Femur (tissue), 1 donor: Measurements from ENCODE around the gene KRTAP10-11.
"Not testable (repeated sequence)": the region's sequence is repeated elsewhere in the genome, so short reads cannot be mapped to it uniquely, and the experiment has no call there.

ENCODE experiments used
- DNase-seq: peaks from one replicate; pipeline ENCODE4 v3.0.0-alpha.2; 2017

The KRTAP10-11 gene

DNA sequence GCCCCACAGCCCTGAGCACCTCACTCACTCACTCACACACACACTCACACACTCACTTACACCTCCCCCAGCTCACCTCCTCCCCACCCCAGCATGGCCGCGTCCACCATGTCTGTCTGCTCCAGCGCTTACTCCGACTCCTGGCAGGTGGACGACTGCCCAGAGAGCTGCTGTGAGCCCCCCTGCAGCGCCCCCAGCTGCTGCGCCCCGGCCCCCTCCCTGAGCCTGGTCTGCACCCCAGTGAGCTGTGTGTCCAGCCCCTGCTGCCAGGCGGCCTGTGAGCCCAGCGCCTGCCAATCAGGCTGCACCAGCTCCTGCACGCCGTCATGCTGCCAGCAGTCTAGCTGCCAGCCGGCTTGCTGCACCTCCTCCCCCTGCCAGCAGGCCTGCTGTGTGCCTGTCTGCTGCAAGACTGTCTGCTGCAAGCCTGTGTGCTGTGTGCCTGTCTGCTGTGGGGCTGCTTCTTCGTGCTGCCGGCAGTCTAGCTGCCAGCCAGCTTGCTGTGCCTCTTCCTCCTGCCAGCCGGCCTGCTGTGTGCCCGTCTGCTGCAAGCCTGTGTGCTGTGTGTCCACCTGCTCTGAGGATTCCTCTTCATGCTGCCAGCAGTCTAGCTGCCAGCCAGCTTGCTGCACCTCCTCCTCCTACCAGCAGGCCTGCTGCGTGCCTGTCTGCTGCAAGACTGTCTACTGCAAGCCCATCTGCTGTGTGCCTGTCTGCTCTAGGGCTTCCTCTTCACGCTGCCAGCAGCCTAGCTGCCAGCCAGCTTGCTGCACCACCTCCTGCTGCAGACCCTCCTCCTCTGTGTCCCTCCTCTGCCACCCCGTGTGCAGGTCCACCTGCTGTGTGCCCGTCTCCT is at the start of gene KRTAP10-11:
Gene KRTAP10-11 (plus strand): TSS at position 49 of the 856 bp plus-strand sequence. CDS start 45 bp downstream, at position 94.
- not testable (repeated sequence) for DNase-seq

DNA sequence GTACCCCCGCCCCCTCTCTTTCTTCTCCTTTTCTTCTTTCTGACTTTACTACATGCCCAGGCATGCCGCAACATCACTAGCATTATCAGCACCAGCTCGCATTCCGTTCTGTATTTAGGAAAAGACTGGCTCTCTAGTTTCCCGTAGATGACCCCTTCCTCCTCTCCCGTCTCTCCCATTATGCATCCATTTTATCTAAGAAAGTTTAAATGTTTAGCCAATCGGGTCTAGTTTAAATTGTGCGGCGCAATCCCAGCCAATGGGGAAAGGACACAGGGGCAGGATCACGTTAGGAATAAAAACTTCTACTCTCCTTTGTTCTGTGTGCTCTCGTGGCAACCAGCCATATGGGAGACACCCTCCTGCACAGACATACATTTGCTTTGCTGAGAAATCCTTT is 48.2 kb upstream of the KRTAP10-11 start:
- no peak for DNase-seq

- DNase-seq, result no peak
Measured at GRCh38 chr21:44599264-44600029, 46.8 kb upstream of the KRTAP10-11 start.

DNA sequence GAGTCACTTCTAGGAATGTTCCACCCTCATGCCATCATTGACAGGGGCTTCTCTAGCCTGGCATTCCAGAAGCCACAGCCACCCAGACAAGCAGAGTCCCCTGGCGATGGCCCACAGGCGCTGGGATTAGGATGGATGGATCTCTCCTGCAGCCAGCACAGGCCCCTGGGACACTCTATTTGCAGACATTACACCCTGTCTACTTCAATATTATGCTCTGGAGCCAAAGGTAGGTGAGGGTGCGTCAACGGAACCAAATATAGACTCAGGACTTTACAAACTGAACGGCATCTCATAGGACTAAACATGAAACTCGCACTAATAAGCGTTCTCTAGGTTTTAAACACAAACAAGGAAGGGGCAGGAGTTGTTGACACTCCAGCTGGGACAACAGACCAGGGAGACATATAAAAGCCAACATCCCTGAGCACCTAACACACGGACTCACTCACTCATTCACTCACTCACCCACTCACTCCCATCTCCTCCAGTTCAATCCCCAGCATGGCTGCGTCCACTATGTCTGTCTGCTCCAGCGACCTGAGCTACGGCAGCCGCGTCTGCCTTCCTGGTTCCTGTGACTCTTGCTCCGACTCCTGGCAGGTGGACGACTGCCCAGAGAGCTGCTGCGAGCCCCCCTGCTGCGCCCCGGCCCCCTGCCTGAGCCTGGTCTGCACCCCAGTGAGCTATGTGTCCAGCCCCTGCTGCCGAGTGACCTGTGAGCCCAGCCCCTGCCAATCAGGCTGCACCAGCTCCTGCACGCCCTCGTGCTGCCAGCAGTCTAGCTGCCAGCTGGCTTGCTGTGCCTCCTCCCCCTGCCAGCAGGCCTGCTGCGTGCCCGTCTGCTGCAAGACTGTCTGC is 45.9 kb upstream of the KRTAP10-11 start, which contains the start of gene KRTAP10-7:
Gene KRTAP10-7 (plus strand): TSS at position 480 of the 861 bp plus-strand sequence. CDS start 25 bp downstream, at position 505.
- not testable (repeated sequence) for DNase-seq

DNA sequence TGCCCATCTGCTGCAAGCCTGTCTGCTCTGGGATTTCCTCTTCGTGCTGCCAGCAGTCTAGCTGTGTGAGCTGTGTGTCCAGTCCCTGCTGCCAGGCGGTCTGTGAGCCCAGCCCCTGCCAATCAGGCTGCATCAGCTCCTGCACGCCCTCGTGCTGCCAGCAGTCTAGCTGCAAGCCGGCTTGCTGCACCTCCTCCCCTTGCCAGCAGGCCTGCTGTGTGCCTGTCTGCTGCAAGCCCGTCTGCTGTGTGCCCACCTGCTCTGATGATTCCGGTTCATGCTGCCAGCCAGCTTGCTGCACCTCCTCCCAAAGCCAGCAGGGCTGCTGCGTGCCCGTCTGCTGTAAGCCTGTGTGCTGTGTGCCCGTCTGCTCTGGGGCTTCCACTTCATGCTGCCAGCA is 45.1 kb upstream of the KRTAP10-11 start:
- DNase-seq, result not testable (repeated sequence)

- DNase-seq, result no peak
Measured at GRCh38 chr21:44601596-44602462, 44.4 kb upstream of the KRTAP10-11 start.

DNA sequence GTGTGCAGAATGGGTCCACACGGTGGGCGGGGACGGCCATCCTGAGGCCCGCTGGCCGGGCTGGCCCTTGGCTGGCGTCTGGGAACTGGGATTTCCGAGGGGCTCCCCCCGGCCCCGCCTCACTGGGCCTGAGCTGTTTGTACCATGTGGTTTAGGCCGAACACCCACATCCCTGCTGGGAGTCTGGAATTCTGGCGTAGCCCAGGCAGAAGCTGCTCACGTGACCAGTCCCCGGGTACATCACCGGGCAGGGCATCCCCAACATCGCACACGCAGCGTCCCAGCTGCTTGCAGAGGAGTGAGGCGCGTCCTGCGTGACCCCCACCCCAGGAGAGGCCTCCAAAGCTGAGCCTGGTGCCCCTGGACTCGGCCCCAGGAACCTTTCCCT is 43.8 kb upstream of the KRTAP10-11 start:
- no peak for DNase-seq

DNA sequence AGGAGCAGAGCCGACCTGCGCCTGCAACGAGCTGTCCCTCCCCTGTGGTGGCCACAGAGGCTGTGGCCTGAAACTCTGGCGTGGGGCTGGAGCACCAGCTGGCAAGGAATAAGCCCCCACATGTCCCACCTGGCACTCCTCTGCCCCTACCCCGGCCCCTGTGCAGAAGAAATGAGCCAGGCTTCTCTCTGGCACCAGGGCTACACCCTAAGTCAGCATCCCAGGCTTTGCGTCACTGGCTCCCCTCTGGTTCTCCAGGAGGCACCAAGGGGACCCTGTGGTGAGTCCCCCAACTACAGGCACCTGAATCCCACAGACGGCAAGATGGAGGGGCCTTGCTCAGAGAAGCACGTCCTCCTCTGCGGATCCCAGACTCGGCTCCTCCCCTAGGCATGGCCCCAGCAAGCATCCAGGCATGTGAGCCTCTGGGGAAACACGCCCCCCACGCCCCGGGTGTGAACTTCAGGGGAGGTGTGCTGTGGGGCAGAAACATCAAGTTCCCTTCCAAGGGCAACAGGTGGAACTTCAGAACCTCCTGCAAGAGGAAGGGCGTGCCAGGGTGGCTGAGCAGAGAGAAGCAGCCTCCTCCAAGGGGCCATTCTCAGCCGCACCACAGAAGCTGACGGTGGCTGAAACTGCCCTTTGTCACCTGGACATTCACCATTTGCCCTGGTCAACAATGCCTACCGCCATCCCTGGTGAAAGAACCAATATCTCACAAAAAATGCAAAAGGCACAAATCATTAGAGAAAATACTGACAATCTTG is 42.9 kb upstream of the KRTAP10-11 start:
- DNase-seq, result no peak

GRCh38 chr21:44603911-44604310 is 42.3 kb upstream of the KRTAP10-11 start:
- no peak for DNase-seq

DNA sequence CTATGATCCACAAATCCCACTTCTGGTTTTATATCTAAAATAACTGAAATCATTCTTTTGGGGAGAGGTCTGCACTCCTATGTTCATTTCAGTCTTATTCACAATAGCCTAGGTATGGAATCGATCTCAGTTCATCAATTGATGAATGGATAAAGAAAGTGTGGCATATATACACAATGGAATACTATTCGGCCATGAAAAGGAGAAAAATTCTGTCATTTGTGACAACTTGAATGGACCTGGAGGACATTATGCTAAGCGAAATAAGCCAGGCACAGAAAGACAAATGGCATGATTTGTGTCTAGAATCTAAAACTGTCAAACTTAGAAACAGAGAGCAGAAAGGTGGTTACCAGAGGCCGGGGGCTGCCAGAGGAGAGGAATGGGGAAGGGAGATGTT is 39.7 kb upstream of the KRTAP10-11 start:
- no peak for DNase-seq

- no peak for DNase-seq
Measured at GRCh38 chr21:44609193-44609592, 37.0 kb upstream of the KRTAP10-11 start.

- not testable (repeated sequence) for DNase-seq
Measured at GRCh38 chr21:44610157-44610843, 35.9 kb upstream of the KRTAP10-11 start.

GRCh38 chr21:44611551-44611950 is 34.7 kb upstream of the KRTAP10-11 start:
- no peak for DNase-seq

GRCh38 chr21:44612029-44612486 is 34.2 kb upstream of the KRTAP10-11 start, which contains the start of gene KRTAP10-8:
TSS of gene KRTAP10-8 (plus strand) at chr21:44612079. CDS start at chr21:44612101, 22 bp downstream.
- no peak for DNase-seq

DNA sequence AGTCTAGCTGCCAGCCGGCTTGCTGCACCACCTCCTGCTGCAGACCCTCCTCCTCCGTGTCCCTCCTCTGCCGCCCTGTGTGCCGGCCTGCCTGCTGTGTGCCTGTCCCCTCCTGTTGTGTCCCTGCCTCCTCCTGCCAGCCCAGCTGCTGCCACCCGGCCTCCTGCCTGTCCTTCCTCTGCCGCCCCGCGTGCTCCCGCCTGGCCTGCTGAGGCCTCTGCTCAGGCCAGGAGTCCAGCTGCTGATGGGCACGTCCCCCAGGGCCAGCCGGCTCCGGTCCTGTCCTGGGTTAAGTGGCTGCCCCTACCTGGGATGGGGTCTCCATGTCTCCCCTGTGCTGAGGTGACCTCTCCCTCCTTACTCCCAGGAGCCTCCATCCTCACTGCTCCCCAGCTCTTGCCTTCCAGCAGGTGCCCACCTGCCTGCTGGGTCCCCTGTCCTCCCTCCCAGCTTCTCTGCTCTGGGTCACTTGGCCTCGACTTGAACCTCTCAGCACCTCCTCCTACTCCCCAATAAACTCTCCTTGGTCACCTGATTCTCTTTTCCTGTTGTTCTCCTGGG is 33.5 kb upstream of the KRTAP10-11 start:
- no peak for DNase-seq

DNA sequence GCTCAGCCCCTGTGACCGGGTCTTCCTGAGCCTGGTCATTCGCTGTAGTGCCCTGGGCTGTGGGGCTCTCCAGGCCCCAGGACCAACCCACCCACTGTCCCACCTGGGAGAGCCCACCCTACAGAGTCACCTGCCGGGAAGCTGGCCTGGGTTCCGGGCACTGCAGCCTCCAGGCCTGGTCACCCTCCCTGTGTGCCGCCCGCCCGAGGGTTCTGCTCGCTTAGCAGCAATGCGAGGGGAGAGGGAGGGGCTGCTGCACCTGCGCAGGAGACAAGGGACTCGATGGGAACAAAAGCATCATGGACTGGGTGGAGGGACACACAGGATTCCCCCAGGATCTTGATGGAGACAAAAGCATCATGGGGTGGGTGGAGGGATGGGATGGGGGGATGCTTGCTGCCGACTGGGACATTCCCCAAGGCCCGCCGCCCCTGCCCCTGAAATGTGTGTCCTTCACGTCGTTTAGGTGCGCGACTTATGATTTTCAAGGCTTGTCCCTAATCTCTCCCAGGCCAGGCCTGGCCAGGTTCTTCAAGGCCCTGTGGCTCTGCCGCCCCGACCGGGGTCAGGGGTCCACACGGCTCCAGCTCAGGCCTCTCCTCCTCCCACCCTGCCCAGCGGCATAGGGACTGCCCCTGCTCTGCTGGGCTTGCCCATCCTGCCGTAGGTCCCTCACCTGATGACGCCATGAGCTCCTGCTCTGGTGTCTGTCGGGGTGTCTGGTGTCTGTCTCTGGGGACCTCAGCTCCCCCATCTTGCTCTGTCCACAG is 32.6 kb upstream of the KRTAP10-11 start:
- DNase-seq, result no peak

DNA sequence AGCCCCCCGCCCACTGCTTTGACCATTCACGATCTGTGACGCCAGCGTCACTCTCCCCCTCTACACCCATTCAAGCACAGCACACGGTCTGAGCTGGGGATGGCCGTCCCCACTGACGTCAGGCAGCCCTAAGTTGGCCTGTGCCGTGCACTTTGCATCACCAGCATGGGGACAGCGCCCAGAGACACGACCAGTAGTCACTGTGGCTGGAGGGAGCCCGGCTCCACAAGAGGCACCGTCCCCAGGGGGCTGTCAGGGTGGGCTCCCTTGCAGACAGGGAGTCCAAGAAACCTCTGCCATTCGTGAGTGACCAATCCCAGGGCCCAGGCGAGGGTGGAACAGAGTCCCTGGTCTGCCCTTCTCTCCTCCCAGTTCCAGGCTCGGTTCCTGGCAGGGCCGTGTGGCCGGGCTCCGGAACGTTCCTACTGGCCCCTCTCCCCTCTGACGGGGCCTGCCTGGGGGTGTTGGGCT is 32.0 kb upstream of the KRTAP10-11 start:
- no peak for DNase-seq

- no peak for DNase-seq
Measured at GRCh38 chr21:44614961-44615391, 31.2 kb upstream of the KRTAP10-11 start.

GRCh38 chr21:44615466-44615865 is 30.7 kb upstream of the KRTAP10-11 start:
- no peak for DNase-seq
